GM10266 (cell line): ENCODE results near the gene MAP2K5.
"Not testable (repeated sequence)": the region's sequence is repeated elsewhere in the genome, so short reads cannot be mapped to it uniquely, and the experiment has no call there.

Experiments used
- DNase-seq: peaks from one replicate; pipeline ENCODE4 v3.0.0; 2012; ENCODE audit errors: extremely low spot score
- TF ChIP-seq, protein P1 (sequence below): IDR thresholded peaks from 2 replicates; pipeline ENCODE4 v1.5.1; 2012; ENCODE audit warnings: mild to moderate bottlenecking, low read depth; ENCODE audit not compliant: control insufficient read depth, insufficient read depth; ENCODE audit errors: missing control alignments

MAP2K5 gene

GRCh38 chr15:67607959-67608637 lies 65.6 kb downstream of the MAP2K5 start:
- TF ChIP-seq, protein P1, sequence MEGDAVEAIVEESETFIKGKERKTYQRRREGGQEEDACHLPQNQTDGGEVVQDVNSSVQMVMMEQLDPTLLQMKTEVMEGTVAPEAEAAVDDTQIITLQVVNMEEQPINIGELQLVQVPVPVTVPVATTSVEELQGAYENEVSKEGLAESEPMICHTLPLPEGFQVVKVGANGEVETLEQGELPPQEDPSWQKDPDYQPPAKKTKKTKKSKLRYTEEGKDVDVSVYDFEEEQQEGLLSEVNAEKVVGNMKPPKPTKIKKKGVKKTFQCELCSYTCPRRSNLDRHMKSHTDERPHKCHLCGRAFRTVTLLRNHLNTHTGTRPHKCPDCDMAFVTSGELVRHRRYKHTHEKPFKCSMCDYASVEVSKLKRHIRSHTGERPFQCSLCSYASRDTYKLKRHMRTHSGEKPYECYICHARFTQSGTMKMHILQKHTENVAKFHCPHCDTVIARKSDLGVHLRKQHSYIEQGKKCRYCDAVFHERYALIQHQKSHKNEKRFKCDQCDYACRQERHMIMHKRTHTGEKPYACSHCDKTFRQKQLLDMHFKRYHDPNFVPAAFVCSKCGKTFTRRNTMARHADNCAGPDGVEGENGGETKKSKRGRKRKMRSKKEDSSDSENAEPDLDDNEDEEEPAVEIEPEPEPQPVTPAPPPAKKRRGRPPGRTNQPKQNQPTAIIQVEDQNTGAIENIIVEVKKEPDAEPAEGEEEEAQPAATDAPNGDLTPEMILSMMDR: no peak
- DNase-seq: no peak

- DNase-seq: no peak
- TF ChIP-seq, protein P1: no peak
Measured at GRCh38 chr15:67608638-67608959, 66.1 kb downstream of the MAP2K5 start.

DNA sequence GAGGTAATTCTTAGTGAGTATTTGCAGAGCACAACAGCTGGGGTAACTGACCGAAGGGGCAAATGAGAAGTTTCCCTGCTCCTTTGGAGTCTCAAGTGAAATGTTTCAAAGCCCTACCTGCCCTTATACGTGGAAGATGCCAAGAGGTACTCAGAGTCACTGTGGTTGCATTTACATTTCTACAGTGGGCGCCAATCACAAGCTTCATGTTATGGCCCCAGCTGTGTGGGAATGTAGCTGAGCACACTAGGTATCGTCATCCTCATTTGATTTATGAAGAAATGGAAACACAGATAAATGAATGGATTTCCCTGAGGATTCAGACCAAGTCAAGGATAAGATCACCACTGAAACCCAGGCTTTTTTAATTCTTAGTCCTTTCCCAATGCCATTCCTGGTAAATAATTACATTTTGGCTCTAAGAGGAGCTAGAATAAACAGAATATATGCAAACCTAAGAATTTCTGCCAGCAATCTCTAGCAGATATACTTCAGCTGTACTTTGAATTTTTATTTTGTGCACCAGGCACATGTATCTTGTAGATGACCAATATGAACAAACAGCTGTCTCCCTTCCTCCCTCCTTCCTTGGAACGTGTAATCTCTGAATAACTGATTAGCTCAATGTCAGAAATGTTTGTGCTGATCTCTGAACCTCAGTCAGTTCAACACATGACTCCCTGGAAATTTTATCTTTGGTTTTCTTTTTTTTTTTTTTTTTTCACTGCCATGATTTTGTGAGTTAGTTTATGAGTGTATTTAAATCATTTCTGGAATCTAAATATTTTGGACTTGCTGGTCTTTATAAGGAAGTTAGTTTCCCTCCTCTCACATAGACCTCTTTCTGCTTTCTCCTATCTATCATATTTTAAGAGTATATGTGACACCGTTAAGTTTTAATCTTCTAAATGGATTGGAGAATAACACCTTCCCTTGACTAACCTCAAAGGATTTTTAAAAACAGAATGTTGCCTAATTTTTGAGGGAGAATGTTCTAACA lies 69.2 kb downstream of the MAP2K5 start:
- TF ChIP-seq, protein P1: no peak
- no peak for DNase-seq

- no peak for DNase-seq
- TF ChIP-seq, protein P1: no peak
Measured at GRCh38 chr15:67613211-67613610, 70.7 kb downstream of the MAP2K5 start.

- no peak for DNase-seq
- TF ChIP-seq, protein P1: no peak
Measured at GRCh38 chr15:67613708-67614107, 71.2 kb downstream of the MAP2K5 start.

GRCh38 chr15:67615131-67615534 lies 72.6 kb downstream of the MAP2K5 start:
- not testable (repeated sequence) for DNase-seq

DNA sequence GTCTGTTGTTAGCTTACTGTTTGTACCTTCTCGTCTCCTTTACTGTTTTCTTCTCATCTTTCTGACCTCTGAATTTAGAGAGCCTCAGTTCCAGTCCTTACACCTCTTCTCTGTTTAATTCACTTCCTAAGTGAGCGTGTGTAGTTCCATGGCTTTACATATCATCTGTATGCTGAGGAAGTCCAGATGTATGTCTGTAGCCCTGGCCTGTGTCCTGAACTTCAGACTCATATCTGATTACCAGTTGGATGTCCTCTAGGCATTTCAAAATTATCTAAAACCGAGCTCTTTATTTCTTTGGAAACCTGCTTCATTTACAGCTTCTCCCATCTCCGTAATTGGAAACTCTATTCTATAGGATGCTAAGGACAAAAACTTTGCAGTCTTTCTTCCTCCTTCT lies 75.8 kb downstream of the MAP2K5 start:
- no peak for DNase-seq
- TF ChIP-seq, protein P1: no peak
